Activated CD8-positive, alpha-beta T cell treated with anti-CD3 and anti-CD28 coated beads, Interleukin-2, amount 10 ng/mL, durations not matched to agents 7 days and 5 days (primary cell): ENCODE measurements around the gene JAG2. TPM values are rescaled to one million over a fixed set of nuclear protein-coding genes. Genes with fewer than 3 reads are reported as not detected.

ENCODE experiments used
- ATAC-seq: fragments of 150-1000 bp; cut with Tn5 transposase; one replicate; pipeline ENCODE4 v1.10.0; 2021; ENCODE audit warnings: moderate library complexity
- CTCF ChIA-PET: fragments of 350-600 bp; sonication (Branson Sonifier 250); formaldehyde crosslinking; loops from one replicate; lab custom pipeline; 2021; ENCODE audit warnings: antibody characterized with exemption; lab: Charles Lee
- POLR2A ChIA-PET: fragments of 350-600 bp; sonication (Branson Sonifier 250); formaldehyde crosslinking; loops from one replicate; lab custom pipeline; 2021; ENCODE audit warnings: antibody characterized with exemption; lab: Charles Lee
- DNase-seq: peaks from one replicate; pipeline ENCODE4 v3.0.0-alpha.2; 2020
- H3K27ac Mint-ChIP-seq: one replicate; pipeline ENCODE4 v1.8.0; 2021; ENCODE audit warnings: mild to moderate bottlenecking, mixed read lengths
- H3K27me3 Mint-ChIP-seq: one replicate; pipeline ENCODE4 v1.8.0; 2021; ENCODE audit warnings: low read depth, mixed read lengths
- H3K36me3 Mint-ChIP-seq: one replicate; pipeline ENCODE4 v1.8.0; 2021; ENCODE audit warnings: low read depth, mixed read lengths
- H3K4me1 Mint-ChIP-seq: one replicate; pipeline ENCODE4 v1.8.0; 2021; ENCODE audit warnings: low read depth, mixed read lengths
- H3K4me3 Mint-ChIP-seq: one replicate; pipeline ENCODE4 v1.8.0; 2021; ENCODE audit warnings: mild to moderate bottlenecking, mixed read lengths
- H3K9me3 Mint-ChIP-seq: one replicate; pipeline ENCODE4 v1.8.0; 2022; ENCODE audit warnings: mixed read lengths; ENCODE audit not compliant: insufficient read depth
- total RNA-seq, 2 experiments: library from RNA; stranded (reverse); gene quantifications; one replicate each; pipeline ENCODE4 v1.2.3, GENCODE V29; 2021

JAG2 gene
- total RNA-seq, 2 experiments from 2014 or later: 2.5 to 2.9 TPM

DNA sequence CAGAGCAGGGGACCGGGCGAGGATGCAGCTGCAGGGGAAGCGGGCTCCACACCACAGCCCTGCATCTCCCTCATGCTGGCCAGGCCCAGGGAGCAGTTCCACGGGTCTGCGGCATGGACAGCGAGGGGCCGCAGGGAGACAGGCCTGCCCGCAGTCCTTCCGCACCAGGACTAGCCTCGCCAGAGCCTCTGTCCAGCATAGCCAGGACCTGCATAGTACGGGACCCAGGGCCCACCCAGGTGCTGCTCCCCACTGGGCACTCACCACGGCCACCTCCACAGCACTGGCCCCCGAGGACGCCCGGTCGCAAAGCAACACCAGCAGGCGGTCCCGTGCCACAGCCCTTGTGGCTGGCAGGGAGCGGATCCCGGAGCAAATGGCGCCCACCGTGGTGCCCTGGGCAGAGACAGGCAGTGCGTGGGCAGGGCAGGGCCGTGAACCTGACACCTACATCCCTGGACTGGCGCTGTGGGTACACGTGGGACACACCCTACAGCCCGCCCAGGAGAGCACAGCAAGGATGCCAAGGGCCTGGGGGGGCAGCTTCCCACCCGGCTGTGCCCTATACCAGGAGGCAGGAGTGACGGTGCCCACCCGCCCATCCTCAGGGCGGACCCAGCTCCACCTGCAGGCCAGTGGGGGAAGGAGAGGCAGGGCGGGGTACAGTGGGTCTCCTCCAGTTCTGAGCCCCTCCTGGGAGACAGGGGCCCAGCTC lies 23.8 kb downstream of the JAG2 start:
- Mint-ChIP-seq H3K9me3 (peaks cover 4% of the 10 kb centered on the region), H3K27me3 (no peaks in the 10 kb centered on the region), H3K4me3 (no peak overlapping the region), H3K27ac (no peak overlapping the region), H3K36me3 (no peaks in the 10 kb centered on the region), H3K4me1 (no peaks in the 10 kb centered on the region)
- DNase-seq (no peak), ATAC-seq (no peak)
- CTCF ChIA-PET: no interaction called here
- POLR2A ChIA-PET: no interaction called here

GRCh38 chr14:105144026-105144665 lies 24.4 kb downstream of the JAG2 start:
- ChIA-PET CTCF (no interaction called here), POLR2A (no interaction called here)
- H3K27me3 Mint-ChIP-seq: no peaks in the 10 kb centered on the region
- DNase-seq (no peak), ATAC-seq (no peak)
- no peak overlapping the region for H3K4me3 Mint-ChIP-seq
- H3K36me3 Mint-ChIP-seq: no peaks in the 10 kb centered on the region
- H3K9me3 Mint-ChIP-seq: peaks cover 8% of the 10 kb centered on the region
- no peak overlapping the region for H3K27ac Mint-ChIP-seq
- H3K4me1 Mint-ChIP-seq: no peaks in the 10 kb centered on the region

DNA sequence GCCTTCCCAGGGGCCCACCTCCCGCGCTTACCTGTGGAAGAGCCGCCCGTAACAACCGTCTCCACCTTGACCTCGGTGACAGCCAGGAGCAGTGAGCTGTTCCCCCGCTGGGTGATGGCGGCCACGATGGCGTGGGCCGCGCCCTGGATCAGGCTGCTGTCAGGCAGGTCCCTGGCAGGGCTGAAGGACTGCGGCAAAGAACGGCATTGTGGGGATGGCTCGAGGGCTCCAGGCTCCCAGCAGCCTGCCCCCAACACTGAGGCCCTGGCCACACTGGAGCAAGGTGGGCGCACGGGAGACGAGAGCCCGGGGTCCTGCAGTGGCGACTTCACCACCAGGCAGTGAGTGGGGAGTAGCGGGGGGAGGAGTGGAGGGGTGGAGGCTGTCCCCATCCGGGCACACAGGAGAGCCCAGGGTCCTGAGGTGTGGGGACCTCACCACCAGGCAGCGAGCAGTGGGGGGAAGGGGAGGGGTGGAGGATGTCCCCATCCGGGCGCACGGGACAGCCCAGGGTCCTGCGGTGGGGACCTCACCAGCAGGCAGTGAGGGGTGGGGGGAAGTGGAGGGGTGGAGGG lies 25.0 kb downstream of the JAG2 start:
- CTCF ChIA-PET: no interaction called here

GRCh38 chr14:105142651-105143450 lies 25.7 kb downstream of the JAG2 start:
- peaks cover 8% of the 10 kb centered on the region for H3K9me3 Mint-ChIP-seq
- H3K4me1 Mint-ChIP-seq: no peaks in the 10 kb centered on the region
- no peaks in the 10 kb centered on the region for H3K27me3 Mint-ChIP-seq
- no peak for DNase-seq
- POLR2A ChIA-PET: no interaction called here
- no peak for ATAC-seq
- H3K27ac Mint-ChIP-seq: no peak overlapping the region
- CTCF ChIA-PET: no interaction called here
- H3K4me3 Mint-ChIP-seq: no peak overlapping the region
- no peaks in the 10 kb centered on the region for H3K36me3 Mint-ChIP-seq

More for the DNA sequence above, 25.0 kb downstream of the JAG2 start:
- Mint-ChIP-seq H3K4me1 (no peaks in the 10 kb centered on the region), H3K27ac (no peak overlapping the region), H3K27me3 (no peaks in the 10 kb centered on the region), H3K36me3 (no peaks in the 10 kb centered on the region), H3K4me3 (no peak overlapping the region), H3K9me3 (peaks cover 8% of the 10 kb centered on the region)
- ATAC-seq (no peak), DNase-seq (no peak)
- POLR2A ChIA-PET: no interaction called here

DNA sequence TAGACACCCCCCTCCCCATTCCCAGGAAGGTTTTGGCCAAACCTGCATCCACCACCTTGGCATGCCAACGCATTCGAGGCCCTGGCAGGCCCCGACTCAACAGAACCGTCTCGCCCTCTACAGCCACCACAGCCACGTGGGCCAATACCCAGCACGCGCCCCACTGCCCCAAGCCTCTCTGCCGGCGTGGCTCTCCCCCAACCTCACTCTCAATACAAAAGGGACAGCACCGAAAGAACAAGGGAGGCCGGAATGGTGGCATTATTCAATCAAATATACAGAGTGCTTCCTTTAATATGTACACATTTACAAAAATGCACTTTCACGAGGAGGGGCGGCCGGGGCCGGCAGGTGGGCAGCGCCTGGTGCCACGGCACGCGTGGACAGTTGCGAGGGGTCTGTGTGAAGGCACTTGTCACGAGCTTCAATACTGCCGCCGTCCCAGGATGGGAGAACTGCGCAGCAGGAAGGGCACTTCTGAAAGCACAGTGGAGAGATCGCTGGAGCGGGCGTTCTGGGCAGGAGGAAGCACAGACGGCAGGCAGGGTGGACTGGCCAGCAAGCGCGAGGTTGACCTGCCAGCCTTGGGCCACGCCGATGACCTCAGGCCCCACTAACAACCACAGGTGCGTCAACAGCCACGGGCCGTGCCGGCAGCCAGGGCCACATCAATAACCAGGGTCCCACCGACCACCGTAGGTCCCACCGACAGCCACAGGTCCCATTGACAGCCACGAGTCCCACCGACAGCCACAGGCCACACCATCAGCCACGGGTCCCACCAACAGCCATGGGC lies 26.9 kb downstream of the JAG2 start:
- H3K4me3 Mint-ChIP-seq: no peak overlapping the region
- no peaks in the 10 kb centered on the region for H3K36me3 Mint-ChIP-seq
- no peak for ATAC-seq
- H3K27me3 Mint-ChIP-seq: no peaks in the 10 kb centered on the region
- ChIA-PET POLR2A (no interaction called here), CTCF (no interaction called here)
- peaks cover 8% of the 10 kb centered on the region for H3K9me3 Mint-ChIP-seq
- no peaks in the 10 kb centered on the region for H3K4me1 Mint-ChIP-seq
- H3K27ac Mint-ChIP-seq: no peak overlapping the region
- DNase-seq: no peak

GRCh38 chr14:105141026-105141425 lies 27.6 kb downstream of the JAG2 start:
- H3K27me3 Mint-ChIP-seq: no peaks in the 10 kb centered on the region
- H3K4me3 Mint-ChIP-seq: no peak overlapping the region
- DNase-seq (no peak), ATAC-seq (no peak)
- peaks cover 8% of the 10 kb centered on the region for H3K9me3 Mint-ChIP-seq
- ChIA-PET CTCF (no interaction called here), POLR2A (no interaction called here)
- no peaks in the 10 kb centered on the region for H3K4me1 Mint-ChIP-seq
- H3K36me3 Mint-ChIP-seq: no peaks in the 10 kb centered on the region
- no peak overlapping the region for H3K27ac Mint-ChIP-seq

- Mint-ChIP-seq H3K4me1 (no peaks in the 10 kb centered on the region), H3K27me3 (no peaks in the 10 kb centered on the region), H3K4me3 (no peak overlapping the region), H3K27ac (no peak overlapping the region), H3K9me3 (peaks cover 8% of the 10 kb centered on the region), H3K36me3 (no peaks in the 10 kb centered on the region)
- DNase-seq (no peak), ATAC-seq (no peak)
- ChIA-PET CTCF (no interaction called here), POLR2A (no interaction called here)
Measured at GRCh38 chr14:105140581-105140980, 28.0 kb downstream of the JAG2 start.

DNA sequence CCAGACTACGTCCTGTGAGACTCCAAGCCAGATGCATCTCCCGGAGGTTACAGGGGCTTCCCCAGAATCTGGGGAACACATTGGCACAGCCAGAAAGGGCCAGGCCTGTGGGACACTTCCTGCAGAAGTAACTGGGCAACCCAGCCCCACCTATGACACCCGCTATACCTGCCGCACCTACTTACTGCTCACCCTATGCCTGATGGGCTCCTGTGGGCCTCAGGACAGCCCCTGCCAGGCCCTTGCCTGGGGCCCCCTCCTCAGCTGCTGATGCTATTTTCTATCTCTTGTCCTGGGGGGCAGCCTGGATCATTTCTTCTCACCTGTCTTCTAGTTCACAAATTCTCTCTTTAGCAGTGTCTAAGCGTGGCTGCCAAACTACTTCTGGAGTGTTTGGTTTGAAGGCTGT lies 28.7 kb downstream of the JAG2 start:
- no peak overlapping the region for H3K27ac Mint-ChIP-seq
- ChIA-PET CTCF (no interaction called here), POLR2A (no interaction called here)
- peaks cover 8% of the 10 kb centered on the region for H3K9me3 Mint-ChIP-seq
- ATAC-seq (no peak), DNase-seq (no peak)
- no peak overlapping the region for H3K4me3 Mint-ChIP-seq
- no peaks in the 10 kb centered on the region for H3K4me1 Mint-ChIP-seq
- H3K36me3 Mint-ChIP-seq: no peaks in the 10 kb centered on the region
- peaks cover 1% of the 10 kb centered on the region for H3K27me3 Mint-ChIP-seq

GRCh38 chr14:105139212-105139825 lies 29.3 kb downstream of the JAG2 start:
- Mint-ChIP-seq H3K9me3 (peaks cover 8% of the 10 kb centered on the region), H3K4me1 (no peaks in the 10 kb centered on the region), H3K4me3 (no peak overlapping the region), H3K27ac (no peak overlapping the region), H3K27me3 (peaks cover 4% of the 10 kb centered on the region), H3K36me3 (no peaks in the 10 kb centered on the region)
- ChIA-PET CTCF (no interaction called here), POLR2A (no interaction called here)
- DNase-seq (no peak), ATAC-seq (no peak)

GRCh38 chr14:105138551-105139111 lies 29.9 kb downstream of the JAG2 start:
- DNase-seq: no peak
- Mint-ChIP-seq H3K4me3 (no peak overlapping the region), H3K36me3 (no peaks in the 10 kb centered on the region), H3K27me3 (peaks cover 5% of the 10 kb centered on the region), H3K27ac (no peak overlapping the region), H3K9me3 (peaks cover 8% of the 10 kb centered on the region), H3K4me1 (no peaks in the 10 kb centered on the region)
- ATAC-seq: no peak
- ChIA-PET CTCF (no interaction called here), POLR2A (no interaction called here)

GRCh38 chr14:105138021-105138541 lies 30.5 kb downstream of the JAG2 start:
- ATAC-seq (no peak), DNase-seq (no peak)
- Mint-ChIP-seq H3K4me3 (no peak overlapping the region), H3K9me3 (peaks cover 8% of the 10 kb centered on the region), H3K27ac (no peak overlapping the region), H3K27me3 (peaks cover 9% of the 10 kb centered on the region), H3K36me3 (no peaks in the 10 kb centered on the region), H3K4me1 (no peaks in the 10 kb centered on the region)
- ChIA-PET CTCF (no interaction called here), POLR2A (no interaction called here)
